ENCODE data around the gene NNAT.

GRCh38 chr20:37530696-37531095, 9.6 kb downstream of the NNAT start:
- TF ChIP-seq, protein P1, sequence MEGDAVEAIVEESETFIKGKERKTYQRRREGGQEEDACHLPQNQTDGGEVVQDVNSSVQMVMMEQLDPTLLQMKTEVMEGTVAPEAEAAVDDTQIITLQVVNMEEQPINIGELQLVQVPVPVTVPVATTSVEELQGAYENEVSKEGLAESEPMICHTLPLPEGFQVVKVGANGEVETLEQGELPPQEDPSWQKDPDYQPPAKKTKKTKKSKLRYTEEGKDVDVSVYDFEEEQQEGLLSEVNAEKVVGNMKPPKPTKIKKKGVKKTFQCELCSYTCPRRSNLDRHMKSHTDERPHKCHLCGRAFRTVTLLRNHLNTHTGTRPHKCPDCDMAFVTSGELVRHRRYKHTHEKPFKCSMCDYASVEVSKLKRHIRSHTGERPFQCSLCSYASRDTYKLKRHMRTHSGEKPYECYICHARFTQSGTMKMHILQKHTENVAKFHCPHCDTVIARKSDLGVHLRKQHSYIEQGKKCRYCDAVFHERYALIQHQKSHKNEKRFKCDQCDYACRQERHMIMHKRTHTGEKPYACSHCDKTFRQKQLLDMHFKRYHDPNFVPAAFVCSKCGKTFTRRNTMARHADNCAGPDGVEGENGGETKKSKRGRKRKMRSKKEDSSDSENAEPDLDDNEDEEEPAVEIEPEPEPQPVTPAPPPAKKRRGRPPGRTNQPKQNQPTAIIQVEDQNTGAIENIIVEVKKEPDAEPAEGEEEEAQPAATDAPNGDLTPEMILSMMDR (IDR thresholded peaks at IDR 0.05), result no peak
- no peak for TF ChIP-seq POLR2A (IDR thresholded peaks at IDR 0.05)

Data from stomach (tissue), 4 donors.